HG02870 (cell line): ENCODE data around the gene SLC15A3.

ENCODE experiments used
- ATAC-seq: cut with Tn5 transposase; IDR thresholded peaks from one replicate; pipeline ENCODE4 v1.9.1; 2021; ENCODE audit warnings: mild to moderate bottlenecking, moderate library complexity; ENCODE audit not compliant: unreplicated experiment

Gene SLC15A3

GRCh38 chr11:60947700-60948099, 4.3 kb downstream of the SLC15A3 start:
- ATAC-seq, result no peak

GRCh38 chr11:60946601-60947264, 5.2 kb downstream of the SLC15A3 start:
- no peak for ATAC-seq

GRCh38 chr11:60945295-60945667, 6.7 kb downstream of the SLC15A3 start:
- ATAC-seq, result no peak

GRCh38 chr11:60944490-60945294, 7.3 kb downstream of the SLC15A3 start:
- no peak for ATAC-seq

- no peak for ATAC-seq
These were observed 8.9 kb downstream of the SLC15A3 start for GRCh38 chr11:60942970-60943565.

GRCh38 chr11:60942219-60942618, 9.8 kb downstream of the SLC15A3 start:
- ATAC-seq, result no peak

- ATAC-seq, result no peak
These were observed 10.4 kb downstream of the SLC15A3 start for GRCh38 chr11:60941371-60942119.

GRCh38 chr11:60939855-60940254, 12.1 kb downstream of the SLC15A3 start:
- no peak for ATAC-seq

- ATAC-seq, result no peak
These were observed 12.7 kb downstream of the SLC15A3 start for GRCh38 chr11:60939301-60939700.

GRCh38 chr11:60938500-60938899, 13.5 kb downstream of the SLC15A3 start:
- no peak for ATAC-seq

- no peak for ATAC-seq
These were observed 14.2 kb downstream of the SLC15A3 start for GRCh38 chr11:60937811-60938210.

- ATAC-seq, result no peak
These were observed 14.8 kb downstream of the SLC15A3 start for GRCh38 chr11:60937144-60937527.

GRCh38 chr11:60936467-60937143, 15.4 kb downstream of the SLC15A3 start:
- ATAC-seq, result no peak

- ATAC-seq, result no peak
These were observed 16.1 kb downstream of the SLC15A3 start for GRCh38 chr11:60935676-60936442.

- ATAC-seq, result no peak
These were observed 17.0 kb downstream of the SLC15A3 start for GRCh38 chr11:60934790-60935605.

GRCh38 chr11:60934124-60934789, 17.7 kb downstream of the SLC15A3 start:
- ATAC-seq, result no peak

- ATAC-seq, result no peak
These were observed 18.4 kb downstream of the SLC15A3 start for GRCh38 chr11:60933416-60934123.
